Ovary (tissue), 9 donors: ENCODE results near the gene NUBPL. TPM values are rescaled to one million over a fixed set of nuclear protein-coding genes. Genes with fewer than 3 reads are reported as not detected.

Source experiments
- DNase-seq, 5 donors: peaks; one replicate each; pipeline ENCODE4 v3.0.0-alpha.2; 2019 to 2020
- H3K27ac ChIP-seq, 2 donors: fragments of 200-600 bp; one replicate each; pipeline versions ENCODE4 v1.5.1 to v1.8.0; 2019 to 2022
- H3K27me3 ChIP-seq: fragments of 200-600 bp; one replicate; pipeline ENCODE4 v1.8.0; 2022
- H3K36me3 ChIP-seq: fragments of 200-600 bp; sonication (generic); one replicate; pipeline ENCODE4 v1.5.1; 2019
- H3K4me1 ChIP-seq: one replicate; pipeline ENCODE4 v1.8.1; 2013; ENCODE audit warnings: mild to moderate bottlenecking, moderate library complexity; ENCODE audit not compliant: insufficient read depth
- H3K4me3 ChIP-seq: fragments of 200-600 bp; sonication (generic); one replicate; pipeline ENCODE4 v1.5.1; 2017
- H3K9me3 ChIP-seq, 2 donors: fragments of 200-600 bp in 1 of 2; sonication (generic) in 1 of 2; one replicate each; pipeline versions ENCODE4 v1.5.1 to v1.8.1; 2013 to 2019; ENCODE audit warnings: mild to moderate bottlenecking in 1 of 2, moderate library complexity in 1 of 2
- CTCF ChIP-seq, 3 donors: fragments of 450-650 bp in 2 of 3; fragments of 200-600 bp in 1 of 3; IDR thresholded peaks; one replicate each; pipeline versions ENCODE4 v1.5.1 to v1.8.0; 2016 to 2022; ENCODE audit warnings: antibody characterized with exemption in 3 of 3, mild to moderate bottlenecking in 1 of 3
- EP300 ChIP-seq: sonication (generic); formaldehyde crosslinking; IDR thresholded peaks from one replicate; pipeline ENCODE4 v1.6.1; 2017; ENCODE audit warnings: antibody characterized with exemption
- POLR2A ChIP-seq: fragments of 450-650 bp; IDR thresholded peaks from one replicate; pipeline ENCODE4 v1.6.1; 2017; ENCODE audit warnings: antibody characterized with exemption, mild to moderate bottlenecking, moderate library complexity
- WGBS, 3 donors: extraction: QIAGEN DNeasy Blood & Tissue Kit in 1 of 3; methylation state at CpG; one replicate each; pipeline versions ENCODE4 v1.1.5 to v1.1.7; 2013 to 2017; 5-methylcytosine and 5-hydroxymethylcytosine counted together
- intact Hi-C, 4 donors: fragments of 100-400 bp; cut with DNase I; formaldehyde crosslinking; loops; one replicate each; pipeline versions ENCODE4 v1.11.0 to v1.15.1; 2022 to 2023
- polyA plus RNA-seq, 2 donors: library from polyadenylated mRNA; stranded (reverse); fragments of 200-250 nt in 1 of 2; fragments of 350-450 nt in 1 of 2; fragmentation: Illumina TruSeq in 1 of 2; extraction: RNeasy Lipid Tissue Mini Kit (QIAGEN cat#74804) in 1 of 2; gene quantifications; one replicate each; pipeline ENCODE4 v1.2.3, GENCODE V29; 2013 to 2014
- total RNA-seq, 7 donors: library from RNA; depleted of rRNA in 2 of 7; stranded (reverse); fragments of >200 nt in 2 of 7; fragmentation: NEBNext Ultra II Directional in 3 of 7; extraction: Animal tissue kit (Norgen Biotek cat#: 25700) in 3 of 7; gene quantifications; one replicate each; pipeline versions ENCODE4 v1.1.0 to v1.2.4, GENCODE V29; 2016 to 2023
- donor health status: DM: no; HTN: no; CAD: no; lungs with moderate emphysema.
- donor health status: DM: no; HTN: no; CAD: no.
- donor health status: Bipolar disorder and iron deficiency.
- donor health status: DM: yes; HTN: yes; CAD: no.
- donor health status: DM: no; HTN: no; CAD: no.
- donor health status: DM: yes; HTN: yes; CAD: no.

Gene NUBPL
- total and polyA plus RNA-seq, 9 donors, result 5.8 to 17.6 (median 14.0) TPM

- intact Hi-C loops, result no loop called here
- no peak for TF ChIP-seq POLR2A
- no peak for TF ChIP-seq EP300
- no peak for TF ChIP-seq CTCF (IDR thresholded peaks at IDR 0.05)
- no peaks in the 10 kb centered on the region for H3K9me3 ChIP-seq
- DNase-seq, result no peak
- no peaks in the 10 kb centered on the region for H3K36me3 ChIP-seq
- H3K27ac ChIP-seq, result no peak overlapping the region
- no peaks in the 10 kb centered on the region for H3K27me3 ChIP-seq
- no peak overlapping the region for H3K4me3 ChIP-seq
- 64 to 80% (median 77%) methylated on average over 1 of the region's 1 CpG for WGBS, 3 donors
- no peaks in the 10 kb centered on the region for H3K4me1 ChIP-seq
These were observed 99.5 kb downstream of the NUBPL start for GRCh38 chr14:31660728-31661127.

- intact Hi-C loops, result no loop called here
- no peak overlapping the region for H3K27ac ChIP-seq
- DNase-seq, result no peak
- H3K4me1 ChIP-seq, result no peaks in the 10 kb centered on the region
- WGBS, 3 donors, result 92 to 97% (median 95%) methylated on average over 8 of the region's 8 CpGs
- no peaks in the 10 kb centered on the region for H3K27me3 ChIP-seq
- no peak overlapping the region for H3K4me3 ChIP-seq
- TF ChIP-seq POLR2A, result no peak
- no peaks in the 10 kb centered on the region for H3K9me3 ChIP-seq
- H3K36me3 ChIP-seq, result no peaks in the 10 kb centered on the region
These were observed 107.1 kb downstream of the NUBPL start for GRCh38 chr14:31668348-31668747.

- no peak for DNase-seq
- Histone ChIP-seq H3K4me1 (no peaks in the 10 kb centered on the region), H3K9me3 (no peaks in the 10 kb centered on the region), H3K36me3 (no peaks in the 10 kb centered on the region), H3K27me3 (no peaks in the 10 kb centered on the region), H3K4me3 (no peak overlapping the region), H3K27ac (no peak overlapping the region)
- 77 to 94% (median 94%) methylated on average over 3 of the region's 3 CpGs for WGBS, 3 donors
- intact Hi-C loops, result no loop called here
- TF ChIP-seq CTCF (IDR thresholded peaks at IDR 0.05) (no peak), POLR2A (no peak), EP300 (no peak)
These were observed 111.5 kb downstream of the NUBPL start for GRCh38 chr14:31672709-31673108.

GRCh38 chr14:31677052-31677451 lies 115.8 kb downstream of the NUBPL start:
- WGBS, 3 donors, result 62 to 96% (median 64%) methylated on average over 3 of the region's 3 CpGs
- no peak for TF ChIP-seq EP300
- TF ChIP-seq CTCF (IDR thresholded peaks at IDR 0.05), result no peak
- no peak for TF ChIP-seq POLR2A
- Histone ChIP-seq H3K4me3 (no peak overlapping the region), H3K27me3 (no peaks in the 10 kb centered on the region), H3K36me3 (no peaks in the 10 kb centered on the region), H3K4me1 (no peaks in the 10 kb centered on the region), H3K27ac (no peak overlapping the region), H3K9me3 (no peaks in the 10 kb centered on the region)
- intact Hi-C loops, result no loop called here
- DNase-seq, result no peak

GRCh38 chr14:31677630-31678029 lies 116.4 kb downstream of the NUBPL start:
- Histone ChIP-seq H3K27ac (no peak overlapping the region), H3K4me3 (no peak overlapping the region), H3K27me3 (no peaks in the 10 kb centered on the region), H3K9me3 (no peaks in the 10 kb centered on the region), H3K4me1 (no peaks in the 10 kb centered on the region), H3K36me3 (no peaks in the 10 kb centered on the region)
- DNase-seq, result no peak
- 95 to 96% (median 96%) methylated on average over 3 of the region's 3 CpGs for WGBS, 3 donors
- no peak for TF ChIP-seq EP300
- no peak for TF ChIP-seq CTCF (IDR thresholded peaks at IDR 0.05)
- TF ChIP-seq POLR2A, result no peak
- intact Hi-C loops, result no loop called here
